ENCODE measurements around the gene AP3B1. TPM values are rescaled to one million over a fixed set of nuclear protein-coding genes. Genes with fewer than 3 reads are reported as not detected.

Gene AP3B1
- total and polyA plus RNA-seq, 9 donors, result 32.5 to 48.1 (median 36.8) TPM

DNA sequence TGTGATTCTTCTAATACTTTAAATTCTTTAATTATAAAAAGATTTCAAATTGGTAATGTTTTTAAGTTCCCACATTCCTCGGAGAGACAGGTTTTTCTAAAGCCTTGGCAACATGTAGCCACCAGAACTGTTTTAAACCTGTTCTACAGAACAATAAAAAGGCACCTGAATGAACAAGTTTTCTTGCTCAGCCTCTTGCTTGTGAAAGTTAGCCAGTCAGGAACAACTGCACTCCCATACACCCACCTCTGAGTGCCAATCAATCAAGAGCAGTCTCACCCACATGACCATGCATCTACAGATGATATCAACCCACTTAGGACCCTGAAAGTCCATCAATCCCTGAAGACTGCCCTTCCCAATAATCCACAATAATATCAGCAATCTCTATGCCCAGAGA, 62.3 kb downstream of the AP3B1 start:
- no peak overlapping the region for H3K27ac ChIP-seq (ENCODE audit: low read length)
- no peak for DNase-seq
- H3K9me3 ChIP-seq (replicated peaks; ENCODE audit: control insufficient read depth, low read depth, low read length), result no peaks in the 10 kb centered on the region
- WGBS (ENCODE audit: insufficient coverage), result no CpG with 5 or more reads among the region's 1 CpG
- H3K27me3 ChIP-seq (ENCODE audit: control insufficient read depth, insufficient read depth, low read length), result no peaks in the 10 kb centered on the region
- no peaks in the 10 kb centered on the region for H3K4me1 ChIP-seq (ENCODE audit: control insufficient read depth, insufficient read depth, low read length)
- H3K4me3 ChIP-seq (ENCODE audit: low read length), result no peak overlapping the region
- H3K36me3 ChIP-seq (ENCODE audit: control insufficient read depth, insufficient read depth, low read length), result peaks cover under 1% of the 10 kb centered on the region

DNA sequence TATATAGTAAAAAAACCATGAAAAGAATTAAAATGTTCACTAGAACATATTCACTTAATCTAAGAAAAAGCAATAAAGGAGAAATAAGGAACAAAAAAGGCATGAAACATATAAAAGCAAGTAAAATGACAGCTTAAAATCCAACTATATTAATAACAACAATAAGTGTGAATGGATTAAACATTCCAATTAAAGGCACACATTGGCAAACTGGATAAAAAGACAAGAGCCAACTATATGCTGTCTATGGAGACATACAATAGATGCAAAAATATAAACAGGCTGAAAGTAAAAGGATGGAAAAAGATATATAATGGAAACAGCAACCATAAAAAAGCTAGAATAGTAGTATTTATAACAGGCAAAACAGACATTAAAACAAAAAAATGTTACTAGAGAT, 70.1 kb downstream of the AP3B1 start:
- peaks cover 9% of the 10 kb centered on the region for H3K36me3 ChIP-seq (ENCODE audit: control insufficient read depth, insufficient read depth, low read length)
- no peak overlapping the region for H3K27ac ChIP-seq (ENCODE audit: low read length)
- H3K4me1 ChIP-seq (ENCODE audit: control insufficient read depth, insufficient read depth, low read length), result no peaks in the 10 kb centered on the region
- H3K4me3 ChIP-seq (ENCODE audit: low read length), result no peak overlapping the region
- no peak for DNase-seq
- H3K27me3 ChIP-seq (ENCODE audit: control insufficient read depth, insufficient read depth, low read length), result no peaks in the 10 kb centered on the region
- peaks cover 11% of the 10 kb centered on the region for H3K9me3 ChIP-seq (replicated peaks; ENCODE audit: control insufficient read depth, low read depth, low read length)

DNA sequence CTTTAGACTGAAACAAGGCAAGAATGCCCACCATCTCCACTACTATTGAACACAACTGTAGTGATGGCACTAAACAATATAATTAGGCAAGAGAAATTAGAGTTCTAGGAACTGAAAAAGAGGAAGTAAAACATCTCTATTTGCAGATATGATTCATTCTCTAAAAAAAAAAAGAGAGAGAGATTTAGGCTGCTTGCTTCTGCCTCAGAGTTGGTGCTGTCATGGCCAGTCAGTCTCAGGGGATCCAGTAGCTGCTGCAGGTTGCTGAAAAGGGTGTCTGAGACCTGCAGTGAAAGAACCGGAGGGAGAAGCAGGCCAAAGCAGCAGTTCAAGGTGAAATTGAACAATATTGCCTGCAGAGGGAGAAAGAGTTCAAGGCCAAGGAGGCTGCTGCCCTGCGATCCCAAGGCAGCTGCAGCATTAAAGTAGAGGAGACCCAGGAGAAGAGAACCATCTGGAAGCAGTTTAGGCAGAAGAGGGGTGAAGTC, 72.5 kb downstream of the AP3B1 start:
- H3K4me1 ChIP-seq (ENCODE audit: control insufficient read depth, insufficient read depth, low read length), result no peaks in the 10 kb centered on the region
- no peaks in the 10 kb centered on the region for H3K27me3 ChIP-seq (ENCODE audit: control insufficient read depth, insufficient read depth, low read length)
- H3K4me3 ChIP-seq (ENCODE audit: low read length), result no peak overlapping the region
- H3K36me3 ChIP-seq (ENCODE audit: control insufficient read depth, insufficient read depth, low read length), result peaks cover 9% of the 10 kb centered on the region
- DNase-seq, result peak; percentile 3
- WGBS (ENCODE audit: insufficient coverage), result 60% methylated on average over 2 of the region's 2 CpGs
- H3K27ac ChIP-seq (ENCODE audit: low read length), result no peak overlapping the region
- H3K9me3 ChIP-seq (replicated peaks; ENCODE audit: control insufficient read depth, low read depth, low read length), result peaks cover 11% of the 10 kb centered on the region

DNA sequence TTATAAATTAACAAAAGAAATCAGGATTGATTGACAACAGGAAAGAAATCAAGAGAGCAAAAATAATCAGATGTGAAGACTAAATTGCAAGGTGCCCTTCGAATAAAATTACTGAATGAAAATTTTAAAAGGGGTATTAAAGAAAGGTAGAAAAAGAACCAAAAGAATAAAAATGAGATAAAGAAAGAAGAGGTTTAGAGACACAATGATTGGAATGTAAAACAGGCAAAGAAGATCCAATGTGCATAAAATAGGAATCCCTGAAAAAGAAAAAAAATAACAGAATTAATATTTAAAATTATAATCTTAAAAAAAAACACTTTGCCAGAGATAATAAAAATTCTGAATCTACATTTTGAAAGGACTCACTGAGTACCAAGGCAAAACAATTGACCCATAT, 73.0 kb downstream of the AP3B1 start:
- no CpG with 5 or more reads among the region's 1 CpG for WGBS (ENCODE audit: insufficient coverage)
- Histone ChIP-seq H3K9me3 (replicated peaks; ENCODE audit: control insufficient read depth, low read depth, low read length) (peaks cover 11% of the 10 kb centered on the region), H3K4me1 (ENCODE audit: control insufficient read depth, insufficient read depth, low read length) (no peaks in the 10 kb centered on the region), H3K27me3 (ENCODE audit: control insufficient read depth, insufficient read depth, low read length) (no peaks in the 10 kb centered on the region), H3K36me3 (ENCODE audit: control insufficient read depth, insufficient read depth, low read length) (peaks cover 9% of the 10 kb centered on the region), H3K4me3 (ENCODE audit: low read length) (no peak overlapping the region), H3K27ac (ENCODE audit: low read length) (no peak overlapping the region)
- DNase-seq, result no peak

DNA sequence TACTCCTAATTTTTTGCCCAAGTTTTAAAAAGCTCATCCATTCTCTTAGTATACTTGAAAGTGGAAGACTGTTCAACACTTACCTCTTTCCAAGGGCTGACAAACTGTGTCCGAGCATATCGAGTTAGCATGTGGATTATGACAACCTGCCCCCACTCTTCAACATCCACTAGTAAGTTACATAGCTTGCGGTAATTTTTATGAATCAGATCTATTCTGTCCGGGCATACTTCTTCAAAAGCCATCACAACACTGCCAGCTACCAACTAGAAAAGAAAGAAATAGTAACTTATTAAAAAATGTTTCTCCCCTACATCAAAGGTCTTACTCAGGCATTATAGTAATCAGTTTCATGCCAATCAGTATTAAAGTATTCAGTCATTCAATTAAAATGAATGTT, 78.5 kb downstream of the AP3B1 start:
- Histone ChIP-seq H3K27ac (ENCODE audit: low read length) (no peak overlapping the region), H3K36me3 (ENCODE audit: control insufficient read depth, insufficient read depth, low read length) (peaks cover 10% of the 10 kb centered on the region), H3K4me1 (ENCODE audit: control insufficient read depth, insufficient read depth, low read length) (no peaks in the 10 kb centered on the region), H3K4me3 (ENCODE audit: low read length) (no peak overlapping the region), H3K27me3 (ENCODE audit: control insufficient read depth, insufficient read depth, low read length) (no peaks in the 10 kb centered on the region), H3K9me3 (replicated peaks; ENCODE audit: control insufficient read depth, low read depth, low read length) (peaks cover 2% of the 10 kb centered on the region)
- no peak for DNase-seq
- WGBS (ENCODE audit: insufficient coverage), result 100% methylated on average over 2 of the region's 4 CpGs

DNA sequence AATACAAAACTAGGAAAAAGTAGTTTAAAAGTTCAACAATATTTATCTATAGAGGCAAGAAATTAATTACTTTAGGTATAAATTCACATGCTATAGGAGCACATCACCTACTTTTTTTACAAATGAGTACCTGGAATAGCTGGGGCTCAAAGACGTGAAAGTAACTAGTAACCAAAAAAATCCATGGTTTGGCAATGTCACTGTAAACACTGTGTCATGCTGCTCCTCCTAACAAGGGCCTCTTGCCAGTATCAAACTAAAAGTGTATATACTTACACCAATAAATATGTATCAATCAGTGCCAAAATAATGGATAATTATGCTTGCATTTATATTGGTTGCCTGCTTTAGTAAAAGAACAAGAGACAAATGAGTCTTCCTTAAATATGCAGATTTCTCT, 78.9 kb downstream of the AP3B1 start:
- Histone ChIP-seq H3K4me3 (ENCODE audit: low read length) (no peak overlapping the region), H3K27ac (ENCODE audit: low read length) (no peak overlapping the region), H3K9me3 (replicated peaks; ENCODE audit: control insufficient read depth, low read depth, low read length) (no peaks in the 10 kb centered on the region), H3K36me3 (ENCODE audit: control insufficient read depth, insufficient read depth, low read length) (peaks cover 6% of the 10 kb centered on the region), H3K27me3 (ENCODE audit: control insufficient read depth, insufficient read depth, low read length) (no peaks in the 10 kb centered on the region), H3K4me1 (ENCODE audit: control insufficient read depth, insufficient read depth, low read length) (no peaks in the 10 kb centered on the region)
- WGBS (ENCODE audit: insufficient coverage), result no CpG with 5 or more reads among the region's 1 CpG
- no peak for DNase-seq

DNA sequence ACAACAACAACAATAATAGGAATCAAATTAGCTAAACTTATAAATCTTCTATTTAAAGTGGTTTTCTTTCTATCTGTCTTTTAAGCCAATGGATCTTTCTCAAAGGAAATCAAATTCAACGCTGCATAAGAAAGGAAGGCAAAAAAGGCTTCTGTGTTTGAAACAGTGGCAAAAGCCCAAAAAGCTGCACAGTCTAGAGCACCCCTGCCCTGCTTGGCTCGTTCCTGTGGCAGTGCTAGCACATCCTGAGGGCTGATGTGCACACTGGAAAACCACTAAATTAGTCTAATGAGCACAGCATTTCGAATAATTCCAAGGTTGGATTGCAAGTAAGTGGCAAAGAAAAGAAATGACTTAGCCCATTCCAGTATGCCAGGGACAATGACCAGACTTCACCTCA, 80.7 kb downstream of the AP3B1 start:
- no peaks in the 10 kb centered on the region for H3K4me1 ChIP-seq (ENCODE audit: control insufficient read depth, insufficient read depth, low read length)
- no peak overlapping the region for H3K27ac ChIP-seq (ENCODE audit: low read length)
- no peak for DNase-seq
- no peaks in the 10 kb centered on the region for H3K9me3 ChIP-seq (replicated peaks; ENCODE audit: control insufficient read depth, low read depth, low read length)
- 86% methylated on average over 2 of the region's 3 CpGs for WGBS (ENCODE audit: insufficient coverage)
- H3K27me3 ChIP-seq (ENCODE audit: control insufficient read depth, insufficient read depth, low read length), result no peaks in the 10 kb centered on the region
- H3K36me3 ChIP-seq (ENCODE audit: control insufficient read depth, insufficient read depth, low read length), result peaks cover 6% of the 10 kb centered on the region
- no peak overlapping the region for H3K4me3 ChIP-seq (ENCODE audit: low read length)

DNA sequence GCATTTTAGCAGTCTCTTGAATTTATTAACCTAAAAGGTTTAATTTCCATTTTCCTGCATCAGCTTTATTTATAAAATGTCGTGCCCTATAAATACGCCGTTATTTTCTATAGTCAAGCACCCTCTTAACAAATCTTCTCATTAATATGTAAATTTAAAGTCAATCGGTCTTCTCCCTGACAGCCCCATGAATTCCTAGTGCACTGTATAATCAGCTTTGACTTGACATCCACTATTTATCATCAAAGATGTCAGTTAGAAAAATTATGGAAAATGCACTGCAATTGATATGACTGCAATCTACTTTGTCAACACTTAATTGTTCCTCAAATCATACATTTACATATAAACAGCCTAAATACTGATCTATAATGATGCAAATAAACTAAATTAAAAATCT, 83.4 kb downstream of the AP3B1 start:
- WGBS (ENCODE audit: insufficient coverage), result no CpG with 5 or more reads among the region's 4 CpGs
- Histone ChIP-seq H3K4me1 (ENCODE audit: control insufficient read depth, insufficient read depth, low read length) (no peaks in the 10 kb centered on the region), H3K4me3 (ENCODE audit: low read length) (no peak overlapping the region), H3K27ac (ENCODE audit: low read length) (no peak overlapping the region), H3K27me3 (ENCODE audit: control insufficient read depth, insufficient read depth, low read length) (no peaks in the 10 kb centered on the region), H3K36me3 (ENCODE audit: control insufficient read depth, insufficient read depth, low read length) (peaks cover 9% of the 10 kb centered on the region), H3K9me3 (replicated peaks; ENCODE audit: control insufficient read depth, low read depth, low read length) (no peaks in the 10 kb centered on the region)
- DNase-seq, result no peak

DNA sequence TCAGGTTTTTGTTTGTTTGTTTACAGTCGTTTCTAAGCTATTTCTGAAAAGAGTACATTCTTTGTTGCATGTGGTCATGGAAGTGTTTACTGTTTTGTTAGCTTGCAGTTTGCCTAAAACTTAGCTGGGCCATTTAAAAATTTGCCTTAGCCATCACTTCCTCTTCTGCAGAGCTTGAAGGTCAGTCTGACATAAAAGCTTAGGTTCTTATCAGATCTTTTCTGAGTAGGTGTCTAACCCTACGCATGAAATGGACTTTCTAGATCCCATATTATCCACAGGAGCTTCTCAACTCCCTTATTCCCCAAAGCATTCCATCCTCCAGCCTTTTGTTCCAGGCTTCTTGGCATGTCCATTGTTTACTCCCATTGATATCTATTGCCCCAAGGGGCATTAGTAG, 90.3 kb downstream of the AP3B1 start:
- H3K9me3 ChIP-seq (replicated peaks; ENCODE audit: control insufficient read depth, low read depth, low read length), result peaks cover 2% of the 10 kb centered on the region
- no peak overlapping the region for H3K4me3 ChIP-seq (ENCODE audit: low read length)
- H3K27ac ChIP-seq (ENCODE audit: low read length), result no peak overlapping the region
- no peaks in the 10 kb centered on the region for H3K4me1 ChIP-seq (ENCODE audit: control insufficient read depth, insufficient read depth, low read length)
- H3K36me3 ChIP-seq (ENCODE audit: control insufficient read depth, insufficient read depth, low read length), result peaks cover 6% of the 10 kb centered on the region
- H3K27me3 ChIP-seq (ENCODE audit: control insufficient read depth, insufficient read depth, low read length), result no peaks in the 10 kb centered on the region
- peak; percentile 4 for DNase-seq
- WGBS (ENCODE audit: insufficient coverage), result 67% methylated on average over 1 of the region's 2 CpGs

DNA sequence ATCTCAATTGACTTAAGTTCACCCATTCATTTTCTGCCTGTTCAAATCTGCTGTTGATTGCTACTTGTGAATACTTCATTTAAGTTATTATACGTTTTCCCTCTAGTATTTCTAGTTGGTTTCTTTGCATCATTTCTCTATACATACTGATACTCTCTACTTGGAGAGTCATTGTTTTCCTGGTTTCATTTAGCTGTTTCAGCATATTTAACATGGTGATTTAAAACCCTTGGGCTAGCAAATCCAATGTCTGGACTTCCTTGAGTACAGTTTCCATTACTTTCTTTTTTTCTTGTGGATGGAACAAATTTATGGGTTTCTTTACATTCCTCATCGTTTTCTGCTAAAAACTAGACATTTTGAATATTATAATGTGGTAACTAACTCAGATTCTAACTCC, 90.7 kb downstream of the AP3B1 start:
- Histone ChIP-seq H3K27me3 (ENCODE audit: control insufficient read depth, insufficient read depth, low read length) (no peaks in the 10 kb centered on the region), H3K4me1 (ENCODE audit: control insufficient read depth, insufficient read depth, low read length) (no peaks in the 10 kb centered on the region), H3K27ac (ENCODE audit: low read length) (no peak overlapping the region), H3K9me3 (replicated peaks; ENCODE audit: control insufficient read depth, low read depth, low read length) (peaks cover 2% of the 10 kb centered on the region), H3K4me3 (ENCODE audit: low read length) (no peak overlapping the region), H3K36me3 (ENCODE audit: control insufficient read depth, insufficient read depth, low read length) (peaks cover 6% of the 10 kb centered on the region)
- WGBS (ENCODE audit: insufficient coverage), result no CpG with 5 or more reads among the region's 2 CpGs
- no peak for DNase-seq

DNA sequence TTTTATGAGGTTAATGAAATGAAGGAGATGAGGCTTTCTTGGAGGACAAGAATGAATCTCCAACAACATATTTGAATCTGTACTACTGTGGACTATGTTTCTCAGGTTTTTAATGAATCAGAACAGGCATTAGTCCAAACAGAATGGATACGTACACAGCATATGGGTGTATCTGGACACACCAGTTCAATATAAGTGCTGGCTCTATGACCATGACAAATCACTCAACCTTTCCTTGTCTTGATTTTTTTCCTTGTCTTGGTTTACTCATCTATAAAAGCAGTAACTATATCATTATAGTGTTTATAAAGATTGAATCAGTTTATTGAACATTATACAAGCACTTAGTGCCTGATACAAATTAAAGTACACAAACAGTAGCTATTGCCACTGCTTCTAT, 104.1 kb downstream of the AP3B1 start:
- Histone ChIP-seq H3K36me3 (ENCODE audit: control insufficient read depth, insufficient read depth, low read length) (no peaks in the 10 kb centered on the region), H3K27me3 (ENCODE audit: control insufficient read depth, insufficient read depth, low read length) (no peaks in the 10 kb centered on the region), H3K4me3 (ENCODE audit: low read length) (no peak overlapping the region), H3K9me3 (replicated peaks; ENCODE audit: control insufficient read depth, low read depth, low read length) (no peaks in the 10 kb centered on the region), H3K4me1 (ENCODE audit: control insufficient read depth, insufficient read depth, low read length) (no peaks in the 10 kb centered on the region), H3K27ac (ENCODE audit: low read length) (no peak overlapping the region)
- no peak for DNase-seq
- WGBS (ENCODE audit: insufficient coverage), result 83% methylated on average over 1 of the region's 1 CpG
